Motor neuron (in vitro differentiated cells): ENCODE measurements around the gene RPL26. TPM values are rescaled to one million over a fixed set of nuclear protein-coding genes. Genes with fewer than 3 reads are reported as not detected.
A peak's percentile ranks its signal among the peaks of the same experiment; 100 is the strongest.
"Not testable (repeated sequence)": the region's sequence is repeated elsewhere in the genome, so short reads cannot be mapped to it uniquely, and the experiment has no call there.

Experiments used
- ATAC-seq, 8 experiments: fragments of 200-7000 bp; cut with Tn5 transposase; replicated peaks in 6 of 8; 2 replicates each; pipeline ENCODE4 v1.8.0; 2021; ENCODE audit warnings: mild to moderate bottlenecking in 8 of 8, moderate library complexity in 8 of 8
- H3K27ac ChIP-seq, 2 donors: fragments of 250-450 bp; sonication (Bioruptor Pico); 2 replicates each; pipeline ENCODE4 v1.9.0; 2021; ENCODE audit warnings: antibody characterized with exemption in 2 of 2, mild to moderate bottlenecking in 2 of 2, moderate library complexity in 1 of 2
- H3K4me1 ChIP-seq, 2 donors: fragments of 250-450 bp; sonication (Bioruptor Pico); replicated peaks in 1 of 2; 2 replicates each; pipeline ENCODE4 v1.6.1; 2021; ENCODE audit warnings: antibody characterized with exemption in 2 of 2, mild to moderate bottlenecking in 2 of 2, moderate library complexity in 1 of 2
- H3K4me3 ChIP-seq, 5 donors: fragments of 250-450 bp; sonication (Bioruptor Pico); 2 replicates each; pipeline ENCODE4 v1.9.0; 2021; ENCODE audit warnings: antibody characterized with exemption in 5 of 5, mild to moderate bottlenecking in 5 of 5, moderate library complexity in 4 of 5
- WGBS, 10 experiments: fragments of 450-650 bp; shearing (Covaris generic); methylation state at CpG; one replicate each; pipeline ENCODE4 v1.0.0; 2022; 5-methylcytosine and 5-hydroxymethylcytosine counted together
- in situ Hi-C, 9 experiments: fragments of 400-800 bp; cut with MboI; loops; one replicate each; pipeline ENCODE4 v1.15.0; 2021; ENCODE audit warnings: low sequenced_read_pairs in 9 of 9, low pct_unique_long_range_greater_than_20kb in 2 of 9; ENCODE audit not compliant: unreplicated experiment in 9 of 9
- total RNA-seq, 8 experiments: library from RNA; unstranded; fragments of 300-600 nt; gene quantifications; 2 replicates each; pipeline versions ENCODE4 v1.2.3 to v1.2.4, GENCODE V29; 2022

The RPL26 gene
- total RNA-seq, 8 experiments from 2014 or later = 3,314 to 6,110 (median 4,631) TPM

DNA sequence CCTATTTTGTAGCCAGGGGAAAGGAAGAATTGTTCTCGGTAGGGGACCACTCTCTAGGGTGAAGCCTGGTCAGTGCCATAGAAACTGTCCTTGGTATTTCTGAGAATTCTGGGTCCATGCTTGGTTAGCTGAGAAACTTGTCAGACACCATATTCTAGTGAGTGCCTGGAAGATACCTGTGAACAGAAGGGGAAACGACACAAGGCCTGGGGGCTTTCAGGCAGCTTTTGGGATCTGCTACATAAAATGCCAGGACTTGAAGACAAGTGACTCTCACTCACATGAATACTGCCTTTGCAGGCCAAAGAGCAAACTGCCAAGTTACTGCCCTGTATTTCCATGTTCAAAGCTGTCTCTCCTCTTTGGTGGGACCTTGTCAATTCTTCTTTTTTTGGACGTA lies 25.1 kb downstream of the RPL26 start:
- in situ Hi-C loops = no loop called here
- Histone ChIP-seq H3K4me1 (peaks cover 2 to 11% of the 10 kb centered on the region in 2 donors), H3K4me3 (no peak overlapping the region), H3K27ac (no peak overlapping the region)
- WGBS, 10 experiments = 80 to 100% (median 93%) methylated on average over 1 to 3 of the region's 3 CpGs; no CpG with 5 or more reads in 3 of the 10 experiments
- no peak for ATAC-seq

DNA sequence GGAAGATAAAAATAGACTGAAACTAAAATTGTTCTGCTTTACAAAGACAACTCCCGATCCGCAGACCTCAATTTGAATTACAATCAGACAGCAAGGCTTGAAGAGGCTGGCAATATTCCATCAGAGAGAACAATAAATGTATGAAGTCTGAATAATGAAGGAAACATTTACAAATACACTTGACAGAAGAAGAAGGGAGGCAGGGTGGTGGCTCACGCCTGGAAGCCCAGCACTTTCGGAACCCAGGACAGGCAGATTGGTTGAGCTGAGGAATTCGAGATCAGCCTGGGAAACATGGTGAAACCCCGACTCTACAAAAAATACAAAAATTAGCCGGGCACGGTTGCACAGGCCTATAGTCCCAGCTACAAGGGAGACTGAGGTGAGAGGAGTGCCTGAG lies 28.8 kb downstream of the RPL26 start:
- no peak overlapping the region for H3K4me3 ChIP-seq
- H3K4me1 ChIP-seq = peaks cover 2 to 6% of the 10 kb centered on the region in 2 donors
- WGBS, 10 experiments = 21 to 59% (median 54%) methylated on average over 3 to 8 of the region's 8 CpGs; no CpG with 5 or more reads in 3 of the 10 experiments
- ATAC-seq = peak in 6 of 8 experiments; percentile 17 to 79 (median 70)
- H3K27ac ChIP-seq = no peak overlapping the region
- in situ Hi-C loops = no loop called here

DNA sequence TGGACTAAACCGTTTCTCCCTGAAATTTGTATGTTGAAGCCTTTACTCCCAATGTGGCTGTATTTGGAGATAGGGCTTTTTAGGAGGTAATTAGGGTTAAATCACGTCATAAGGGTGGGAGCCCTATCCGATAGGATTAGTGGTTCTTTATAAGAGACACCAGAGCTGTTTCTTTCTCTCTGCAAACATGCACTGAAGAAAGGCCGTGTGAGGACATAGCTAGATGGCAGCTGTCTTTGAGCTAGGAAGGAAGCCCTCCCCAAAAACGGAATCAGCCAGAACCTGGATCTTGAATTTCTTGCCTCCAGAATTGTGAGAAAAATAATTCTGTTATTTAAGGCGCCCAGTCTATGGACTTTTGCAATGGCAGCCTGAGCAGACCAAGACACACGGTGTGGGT lies 29.3 kb downstream of the RPL26 start:
- no peak overlapping the region for H3K27ac ChIP-seq
- H3K4me3 ChIP-seq = no peak overlapping the region
- 46 to 75% (median 63%) methylated on average over 1 to 7 of the region's 7 CpGs; no CpG with 5 or more reads in 2 of the 10 experiments for WGBS, 10 experiments
- ATAC-seq = no peak
- in situ Hi-C loops = no loop called here
- H3K4me1 ChIP-seq = peaks cover 2 to 6% of the 10 kb centered on the region in 2 donors

DNA sequence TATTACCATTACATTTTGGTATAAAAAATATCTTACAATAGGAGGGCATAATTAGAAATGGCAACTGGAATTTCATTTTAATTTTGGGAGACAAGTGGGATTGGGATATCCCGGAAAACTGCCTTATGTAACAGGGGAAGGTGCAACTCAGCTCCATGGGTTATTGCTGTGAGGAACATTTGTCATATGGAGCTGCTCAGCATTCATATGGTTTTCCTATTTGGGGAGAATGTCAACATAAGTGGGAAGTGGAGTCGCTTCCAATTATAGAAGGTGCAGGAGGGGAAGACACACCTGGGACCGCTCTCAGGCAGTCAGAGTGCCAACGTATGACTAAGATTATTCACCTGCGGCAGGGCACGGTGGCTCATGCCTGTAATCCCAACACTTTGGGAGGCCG lies 32.7 kb downstream of the RPL26 start:
- Histone ChIP-seq H3K4me3 (no peak overlapping the region), H3K4me1 (peaks cover 2 to 6% of the 10 kb centered on the region in 2 donors), H3K27ac (no peak overlapping the region)
- 60 to 100% (median 79%) methylated on average over 1 to 6 of the region's 7 CpGs; no CpG with 5 or more reads in 4 of the 10 experiments for WGBS, 10 experiments
- in situ Hi-C loops = no loop called here
- ATAC-seq = no peak

DNA sequence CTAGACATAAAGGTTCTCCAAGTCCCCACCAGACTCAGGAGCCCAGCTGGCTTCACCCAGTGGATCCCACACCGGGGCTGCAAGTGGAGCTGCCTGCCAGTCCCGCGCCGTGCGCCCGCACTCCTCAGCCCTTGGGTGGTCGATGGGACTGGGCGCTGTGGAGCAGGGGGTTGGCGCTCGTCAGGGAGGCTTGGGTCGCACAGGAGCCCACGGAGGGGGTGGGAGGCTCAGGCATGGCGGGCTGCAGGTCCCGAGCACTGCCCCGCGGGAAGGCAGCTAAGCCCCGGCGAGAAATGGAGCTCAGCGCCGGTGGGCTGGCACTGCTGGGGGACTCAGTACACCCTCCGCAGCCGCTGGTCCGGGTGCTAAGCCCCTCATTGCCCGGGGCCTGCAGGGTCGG lies 36.0 kb downstream of the RPL26 start:
- in situ Hi-C loops, ATAC-seq, H3K4me3 ChIP-seq, H3K4me1 ChIP-seq, H3K27ac ChIP-seq: not testable (repeated sequence)
- WGBS, 10 experiments = no CpG with 5 or more reads among the region's 25 CpGs

DNA sequence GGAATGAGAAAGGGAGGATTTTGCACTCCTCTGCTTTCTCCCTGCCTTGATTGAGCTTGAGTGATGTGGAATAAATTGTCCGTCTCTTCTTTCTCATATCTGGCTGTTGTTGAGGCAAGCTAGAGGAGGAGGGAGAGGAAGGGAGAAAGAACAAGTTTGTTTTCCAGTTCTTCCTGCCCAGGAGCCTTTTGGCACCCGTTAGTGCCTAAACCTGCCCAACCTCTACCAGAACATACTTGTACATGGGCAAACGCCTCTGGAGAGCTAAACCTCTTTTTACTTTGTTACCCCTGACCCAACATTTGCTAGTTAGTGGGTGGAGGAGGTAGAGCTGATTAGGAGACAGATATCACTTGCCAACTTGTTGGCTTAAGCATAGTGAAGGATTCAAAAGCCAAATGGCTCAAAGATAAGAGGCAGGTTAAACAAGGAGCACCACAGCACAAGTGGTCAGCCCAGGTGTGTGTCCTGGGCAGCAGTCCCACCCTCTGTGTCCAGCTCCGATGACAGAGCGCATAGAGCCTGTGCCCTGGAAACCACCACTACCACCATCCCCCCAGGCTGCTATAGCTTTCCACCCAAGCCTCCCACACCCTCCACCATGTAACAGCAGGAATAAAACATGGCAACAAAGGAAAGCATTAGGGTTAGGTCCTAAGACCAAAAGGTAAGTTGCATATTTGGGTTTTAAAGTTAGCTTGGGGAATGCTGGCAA lies 36.9 kb downstream of the RPL26 start:
- no peak overlapping the region for H3K27ac ChIP-seq
- H3K4me1 ChIP-seq = no peaks in the 10 kb centered on the region
- ATAC-seq = no peak
- 40 to 83% (median 68%) methylated on average over 1 to 3 of the region's 5 CpGs; no CpG with 5 or more reads in 4 of the 10 experiments for WGBS, 10 experiments
- H3K4me3 ChIP-seq = no peak overlapping the region
- in situ Hi-C loops = no loop called here

DNA sequence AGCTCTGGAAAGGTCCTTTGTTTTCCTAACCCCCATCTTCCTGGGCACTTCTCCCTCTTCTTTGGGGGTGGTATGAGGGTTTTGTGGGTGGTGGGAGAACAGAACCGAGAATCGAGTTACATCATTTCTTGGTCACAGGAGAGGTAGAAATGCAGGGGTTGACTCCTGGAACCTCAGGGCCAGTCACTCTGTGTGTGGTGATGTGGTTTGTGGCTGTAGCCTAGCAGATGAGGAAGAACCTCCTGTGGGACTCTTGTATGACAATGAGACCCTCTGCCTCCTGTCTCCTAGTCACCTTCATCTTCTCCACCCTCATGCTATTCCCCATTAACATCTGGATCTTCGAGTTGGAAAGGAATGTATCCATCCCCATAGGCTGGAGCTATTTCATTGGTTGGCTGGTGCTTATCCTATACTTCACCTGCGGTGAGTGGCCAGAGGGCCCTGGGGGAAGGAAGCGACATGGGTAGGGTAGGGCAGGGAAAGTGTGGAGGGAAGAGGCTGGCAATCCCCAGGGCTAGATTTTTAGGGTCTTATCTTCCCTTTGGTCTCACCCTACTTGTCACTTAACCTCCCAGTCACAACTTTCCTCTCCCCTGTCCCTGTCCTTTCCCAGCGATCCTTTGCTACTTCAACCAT lies 37.8 kb downstream of the RPL26 start:
- Histone ChIP-seq H3K27ac (no peak overlapping the region), H3K4me3 (no peak overlapping the region), H3K4me1 (no peaks in the 10 kb centered on the region)
- WGBS, 10 experiments = 10 to 86% (median 65%) methylated on average over 1 to 5 of the region's 6 CpGs; no CpG with 5 or more reads in 4 of the 10 experiments
- no peak for ATAC-seq
- in situ Hi-C loops = no loop called here

DNA sequence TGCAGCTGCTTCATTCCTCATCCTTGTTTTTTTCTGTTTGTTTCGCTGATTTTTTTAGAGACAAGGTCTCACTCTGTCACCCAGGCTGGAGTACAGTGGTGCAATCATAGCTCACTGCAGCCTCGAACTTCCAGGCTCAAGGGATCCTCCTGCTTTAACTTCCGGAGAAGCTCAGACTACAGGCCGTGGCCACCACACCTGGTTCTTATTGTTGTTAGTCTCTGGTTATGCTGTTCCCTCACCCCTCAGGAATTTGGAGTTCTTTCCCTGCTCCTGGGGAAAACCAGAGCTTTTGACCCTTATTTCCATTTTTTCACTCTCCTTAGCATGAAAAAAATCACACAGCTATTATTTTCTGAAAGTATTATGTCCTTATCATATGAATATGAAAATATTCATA lies 41.5 kb downstream of the RPL26 start:
- WGBS, 10 experiments = 0 to 82% (median 60%) methylated on average over 1 to 4 of the region's 4 CpGs; no CpG with 5 or more reads in 1 of the 10 experiments
- in situ Hi-C loops = no loop called here
- Histone ChIP-seq H3K27ac (no peak overlapping the region), H3K4me1 (peaks cover 9 to 11% of the 10 kb centered on the region in 2 donors), H3K4me3 (no peak overlapping the region)
- ATAC-seq = peak in 2 of 8 experiments; percentile 21 to 25

DNA sequence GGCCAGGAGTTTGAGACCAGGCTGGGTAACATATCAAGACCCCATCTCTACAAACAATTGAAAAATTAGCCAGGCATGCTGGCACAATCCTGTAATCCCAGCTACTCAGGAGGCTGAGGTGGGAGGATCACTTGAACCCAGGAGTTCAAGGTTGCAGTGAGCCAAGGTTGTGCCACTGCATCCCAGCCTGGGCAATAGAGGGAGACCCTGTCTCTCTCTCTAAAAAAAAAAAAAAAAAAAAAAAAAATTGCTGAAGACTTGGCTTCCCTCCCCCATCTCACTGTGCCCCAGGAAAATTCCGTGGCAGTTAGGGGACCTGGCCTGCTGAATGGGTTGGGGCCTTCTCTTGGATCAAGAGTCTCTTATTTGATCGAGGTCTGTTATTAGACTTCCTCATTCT lies 43.5 kb downstream of the RPL26 start, which contains the start of gene ODF4:
Gene ODF4 (plus strand): TSS at position 301 of the 400 bp plus-strand sequence. CDS start 212 bp downstream, outside the sequence.
- no peak within 1 kb of the TSS for H3K27ac ChIP-seq
- WGBS, 10 experiments = 20 to 100% (median 88%) methylated on average over 1 to 2 of the region's 2 CpGs; no CpG with 5 or more reads in 4 of the 10 experiments
- peaks cover 9 to 11% of the 10 kb centered on the region in 2 donors for H3K4me1 ChIP-seq
- in situ Hi-C loops = no loop called here
- H3K4me3 ChIP-seq = no peak within 1 kb of the TSS
- ATAC-seq = no peak

DNA sequence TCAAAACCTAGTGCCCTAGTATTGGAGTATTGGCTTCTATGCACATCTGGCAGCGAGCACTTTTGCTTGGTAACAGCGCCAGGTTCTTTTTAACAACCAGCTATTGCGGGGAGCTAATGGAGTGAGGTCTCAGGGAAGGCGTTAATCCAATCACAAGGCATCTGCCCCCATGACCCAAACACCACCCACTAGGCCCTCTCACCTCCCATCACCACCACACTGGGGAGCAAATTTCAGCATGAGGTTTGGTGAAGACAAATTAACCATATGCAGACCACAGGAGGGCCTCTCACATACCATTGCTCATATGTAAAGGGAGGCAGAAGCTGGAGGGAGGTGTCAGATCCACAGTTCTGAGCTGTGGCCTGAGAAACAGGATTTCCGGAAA lies 44.2 kb downstream of the RPL26 start:
- 0 to 100% (median 52%) methylated on average over 1 to 3 of the region's 5 CpGs; no CpG with 5 or more reads in 5 of the 10 experiments for WGBS, 10 experiments

DNA sequence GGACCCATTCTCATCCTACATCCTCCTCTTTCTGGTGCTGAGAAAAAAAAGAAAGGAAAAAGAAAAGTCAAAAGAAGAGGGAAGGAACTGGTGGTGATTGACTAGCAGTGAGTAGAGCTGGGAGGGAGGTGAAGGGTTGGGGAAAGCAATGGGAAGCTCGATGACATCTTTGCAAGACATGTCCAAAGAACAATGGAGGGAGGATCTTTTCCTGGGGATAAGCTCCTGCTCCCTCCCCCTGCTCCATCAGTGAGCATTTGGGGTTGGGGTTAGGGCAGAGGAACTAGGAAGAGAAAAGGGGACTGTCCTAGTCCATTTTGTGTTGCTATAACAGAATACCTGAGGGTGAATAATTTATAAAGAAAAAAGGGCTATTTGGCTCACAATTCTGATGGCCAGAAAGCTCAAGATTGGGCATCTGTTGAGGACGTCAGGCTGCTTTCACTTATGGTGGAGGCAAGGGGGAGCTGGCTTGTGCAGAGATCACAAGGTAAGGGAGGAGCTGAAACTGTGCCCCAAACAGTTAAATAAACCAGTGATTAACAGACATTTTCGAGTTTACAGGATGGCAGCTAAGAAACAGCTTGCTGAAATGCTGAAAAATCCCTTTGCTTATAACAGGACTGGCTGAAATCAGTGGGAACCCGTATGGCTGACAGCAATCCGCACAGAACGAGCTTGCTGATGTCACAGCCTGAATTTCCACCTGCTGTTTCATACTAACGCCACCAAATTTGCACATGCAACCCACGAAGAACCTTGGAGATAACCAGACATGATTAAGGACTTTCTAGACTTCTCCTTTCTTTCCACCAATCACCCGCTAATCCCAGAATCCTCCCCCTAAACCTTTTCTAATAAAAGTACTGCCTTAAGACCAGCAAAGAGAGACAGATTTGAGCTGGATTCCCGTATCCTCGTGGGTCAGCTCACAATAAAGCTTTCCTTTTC lies 44.9 kb downstream of the RPL26 start:
- 6 to 56% (median 24%) methylated on average over 3 to 11 of the region's 11 CpGs for WGBS, 10 experiments
- no peak overlapping the region for H3K4me3 ChIP-seq
- peak; percentile 30 to 77 (median 70) for ATAC-seq

More for the DNA sequence above, 44.2 kb downstream of the RPL26 start:
- ATAC-seq = peak in 5 of 8 experiments; percentile 9 to 58 (median 52)
- no peak overlapping the region for H3K4me3 ChIP-seq
- in situ Hi-C loops = no loop called here
- H3K4me1 ChIP-seq = peaks cover 9 to 11% of the 10 kb centered on the region in 2 donors
- no peak overlapping the region for H3K27ac ChIP-seq

DNA sequence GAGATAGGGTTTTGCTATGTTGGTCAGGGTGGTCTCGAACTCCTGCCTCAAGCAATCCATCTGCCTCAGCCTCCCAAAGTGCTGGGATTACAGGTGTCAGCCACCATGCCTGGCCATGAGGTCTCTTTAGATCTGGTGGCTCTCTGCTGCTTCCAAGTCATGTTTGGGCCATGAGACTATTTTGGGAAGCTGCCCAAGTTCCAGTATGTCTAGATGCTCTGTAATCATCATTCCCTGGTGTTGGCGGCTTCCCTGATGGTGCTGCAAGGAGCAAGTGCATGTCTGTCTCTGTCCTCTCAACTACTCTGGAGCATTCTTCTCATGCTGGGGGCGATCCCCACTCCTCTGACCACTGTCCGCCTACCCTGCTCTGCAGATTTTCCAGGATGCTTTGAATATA lies 49.7 kb downstream of the RPL26 start:
- WGBS, 10 experiments = 80 to 100% (median 100%) methylated on average over 1 to 2 of the region's 4 CpGs; no CpG with 5 or more reads in 7 of the 10 experiments

More for the DNA sequence above, 44.9 kb downstream of the RPL26 start:
- Histone ChIP-seq H3K27ac (no peak overlapping the region), H3K4me1 (peaks cover 9 to 11% of the 10 kb centered on the region in 2 donors)
- in situ Hi-C loops = no loop called here

More for the DNA sequence above, 49.7 kb downstream of the RPL26 start:
- in situ Hi-C loops = no loop called here
- Histone ChIP-seq H3K4me1 (peaks cover 6 to 9% of the 10 kb centered on the region in 2 donors), H3K27ac (no peak overlapping the region), H3K4me3 (no peak overlapping the region)
- ATAC-seq = no peak
